ENCODE results near the gene CHST1.

CHST1 gene

GRCh38 chr11:45665206-45665932 is at the start of gene CHST1:
CHST1 (minus strand) TSS chr11:45665622; CDS start chr11:45650923, 14,699 bp downstream.
- TF ChIP-seq CTCF (IDR thresholded peaks at IDR 0.05; ENCODE audit: low read depth, low read length), result no peak
- Histone ChIP-seq H3K27ac (peak within 1 kb of the TSS; percentile 56), H3K9me3 (ENCODE audit: severe bottlenecking) (no peaks in the 10 kb centered on the region), H3K4me3 (ENCODE audit: low read depth, low read length) (peak within 1 kb of the TSS; percentile 51), H3K27me3 (ENCODE audit: insufficient read depth, low read depth, severe bottlenecking) (no peaks in the 10 kb centered on the region), H3K36me3 (no peaks in the 10 kb centered on the region; the same call in 1 of the 2 replicates)
- peak; percentile 67 for DNase-seq

DNA sequence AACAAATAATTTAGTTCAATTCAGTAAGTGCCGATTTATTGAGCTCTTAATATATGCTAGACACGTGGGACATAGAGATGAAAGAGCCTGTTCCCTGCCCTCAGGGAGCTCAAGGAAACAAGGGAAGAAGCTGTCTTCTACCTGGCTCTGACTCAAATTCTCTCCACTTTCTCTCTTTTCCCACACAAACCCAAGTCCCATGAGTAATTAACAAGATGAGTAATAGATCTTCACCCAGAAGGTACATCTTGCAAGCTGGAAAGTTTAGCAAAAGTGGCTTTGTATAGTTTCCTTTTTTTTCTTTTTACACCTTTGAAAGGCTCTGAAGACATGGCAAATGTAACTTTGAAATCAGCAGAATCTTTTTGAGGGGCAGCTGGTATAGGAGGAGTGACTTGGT is 48.2 kb upstream of the CHST1 start:
- Histone ChIP-seq H3K9me3 (ENCODE audit: severe bottlenecking) (no peaks in the 10 kb centered on the region), H3K27me3 (ENCODE audit: insufficient read depth, low read depth, severe bottlenecking) (no peaks in the 10 kb centered on the region), H3K36me3 (no peaks in the 10 kb centered on the region), H3K27ac (no peak overlapping the region), H3K4me3 (ENCODE audit: low read depth, low read length) (no peak overlapping the region)
- TF ChIP-seq CTCF (IDR thresholded peaks at IDR 0.05; ENCODE audit: low read depth, low read length), result no peak
- DNase-seq, result no peak

DNA sequence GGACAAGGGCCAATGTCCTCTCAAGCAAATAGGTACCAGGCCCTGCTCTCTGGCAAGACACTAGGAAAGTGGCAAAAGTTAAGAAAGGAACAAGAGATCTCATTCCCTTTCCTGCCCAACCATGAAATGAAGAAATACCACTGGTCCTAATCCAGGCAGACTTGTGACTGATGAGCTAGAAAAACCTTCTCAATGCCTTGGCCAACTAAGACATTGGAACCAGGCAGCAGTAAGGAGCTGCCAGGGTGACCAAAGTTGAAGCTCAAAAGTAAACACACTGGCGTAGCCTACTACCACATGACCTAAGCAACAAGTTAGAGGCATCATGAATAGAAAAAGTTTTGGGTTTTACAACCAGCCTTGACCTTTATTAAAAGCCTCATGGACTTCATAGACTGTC is 45.1 kb upstream of the CHST1 start:
- no peak for DNase-seq
- peaks cover 5% of the 10 kb centered on the region for H3K9me3 ChIP-seq (ENCODE audit: severe bottlenecking)
- H3K36me3 ChIP-seq, result no peaks in the 10 kb centered on the region
- no peak overlapping the region for H3K27ac ChIP-seq
- no peak for TF ChIP-seq CTCF (IDR thresholded peaks at IDR 0.05; ENCODE audit: low read depth, low read length)
- no peaks in the 10 kb centered on the region for H3K27me3 ChIP-seq (ENCODE audit: insufficient read depth, low read depth, severe bottlenecking)
- no peak overlapping the region for H3K4me3 ChIP-seq (ENCODE audit: low read depth, low read length)

DNA sequence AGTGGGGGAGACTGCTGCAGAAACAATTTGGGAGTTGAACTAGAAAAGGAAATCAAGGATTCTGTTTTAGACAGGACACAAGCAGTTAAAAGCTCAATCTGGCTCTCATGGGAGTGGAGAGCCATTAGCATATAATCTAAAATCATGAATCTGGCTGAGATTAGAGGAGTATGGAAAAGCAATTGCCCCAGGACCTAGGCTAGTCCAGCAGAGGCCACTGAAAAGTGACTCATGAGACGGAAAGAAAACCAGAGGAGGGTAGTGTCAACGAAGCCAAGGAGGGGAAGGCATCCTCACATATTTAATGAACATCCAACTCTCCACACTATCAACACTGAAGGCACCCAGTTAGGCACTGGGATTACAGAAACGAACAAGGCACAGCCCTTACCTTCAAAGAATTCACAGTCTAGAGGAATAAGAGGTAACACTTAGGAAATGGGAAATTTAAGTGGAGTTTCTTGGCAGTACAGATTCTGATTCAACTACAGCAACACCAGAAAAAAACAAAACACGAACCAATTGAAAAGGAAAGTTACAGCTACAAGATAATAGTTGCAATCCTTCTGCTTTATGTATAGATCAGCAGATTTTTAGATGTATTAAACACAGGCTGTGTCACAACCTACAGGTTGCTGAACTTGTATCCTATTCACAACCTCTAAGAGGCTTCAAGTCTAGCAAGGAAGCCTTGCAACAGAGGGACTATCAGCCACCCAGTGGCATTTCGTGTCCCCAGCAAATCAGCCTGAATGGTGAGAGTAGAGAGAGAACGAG is 43.7 kb upstream of the CHST1 start:
- Histone ChIP-seq H3K27ac (no peak overlapping the region), H3K27me3 (ENCODE audit: insufficient read depth, low read depth, severe bottlenecking) (no peaks in the 10 kb centered on the region), H3K36me3 (no peaks in the 10 kb centered on the region), H3K4me3 (ENCODE audit: low read depth, low read length) (no peak overlapping the region), H3K9me3 (ENCODE audit: severe bottlenecking) (peaks cover 5% of the 10 kb centered on the region)
- DNase-seq, result no peak
- TF ChIP-seq CTCF (IDR thresholded peaks at IDR 0.05; ENCODE audit: low read depth, low read length), result no peak

GRCh38 chr11:45704635-45705034 is 39.2 kb upstream of the CHST1 start:
- Histone ChIP-seq H3K9me3 (ENCODE audit: severe bottlenecking) (peaks cover 5% of the 10 kb centered on the region), H3K36me3 (no peaks in the 10 kb centered on the region), H3K27me3 (ENCODE audit: insufficient read depth, low read depth, severe bottlenecking) (no peaks in the 10 kb centered on the region), H3K4me3 (ENCODE audit: low read depth, low read length) (no peak overlapping the region), H3K27ac (no peak overlapping the region)
- TF ChIP-seq CTCF (IDR thresholded peaks at IDR 0.05; ENCODE audit: low read depth, low read length), result no peak
- no peak for DNase-seq

Data from WERI-Rb-1 (cell line).